ENCODE measurements around the gene CXXC4. TPM values are rescaled to one million over a fixed set of nuclear protein-coding genes. Genes with fewer than 3 reads are reported as not detected.

The CXXC4 gene
- total and polyA plus RNA-seq, 12 donors, result 0.46 to 6.0 (median 4.0) TPM

DNA sequence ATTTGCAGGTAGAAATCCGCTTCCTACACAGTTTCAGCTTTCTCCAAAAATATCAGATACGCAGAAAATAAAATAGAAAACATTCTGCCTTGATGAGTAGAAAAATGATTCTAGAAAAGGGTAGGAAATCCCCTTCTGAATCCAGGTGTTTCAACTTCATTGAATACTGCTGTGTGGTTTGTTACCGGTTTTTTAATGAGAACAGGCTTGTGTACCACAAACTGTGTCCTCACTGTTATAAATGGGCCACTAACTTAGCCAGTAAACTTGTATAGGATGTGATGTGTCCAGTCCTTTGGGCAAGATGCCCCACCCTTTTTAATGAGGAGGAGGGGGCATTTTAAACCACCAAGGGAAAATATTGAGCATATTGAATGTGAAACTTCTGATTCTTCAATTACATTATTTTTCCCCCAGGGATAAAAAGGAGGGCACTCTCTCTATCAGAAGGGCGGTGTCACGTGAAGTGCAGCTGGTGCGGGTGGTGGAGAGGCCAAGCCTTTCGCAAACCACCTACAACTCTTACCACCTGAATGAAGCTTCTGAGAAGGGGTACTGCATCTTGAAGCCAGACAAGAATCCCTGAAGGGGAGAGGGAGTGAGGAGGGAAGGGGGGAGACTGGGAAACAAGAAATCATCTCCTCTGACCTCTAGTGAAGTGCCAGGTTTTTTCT is 4.5 kb downstream of the CXXC4 start:
- H3K9me3 ChIP-seq, result no peaks in the 10 kb centered on the region
- no peaks in the 10 kb centered on the region for H3K36me3 ChIP-seq
- intact Hi-C loops (cut with DNase I), result loop anchor here in 1 of 10 donors (5.0 to 10.0 kb wide), 2 partner anchors 102 to 245 kb away; no protein-coding TSS in a partner anchor
- peaks cover 0 to 65% (median 0%) of the 10 kb centered on the region in 7 donors for H3K27me3 ChIP-seq
- peak overlapping the region in 9 of 10 donors; percentile 54 to 77 (median 64) for H3K4me3 ChIP-seq
- H3K4me1 ChIP-seq, result peaks cover 0 to 28% (median 12%) of the 10 kb centered on the region in 9 donors
- no peak for DNase-seq
- TF ChIP-seq, protein P1, sequence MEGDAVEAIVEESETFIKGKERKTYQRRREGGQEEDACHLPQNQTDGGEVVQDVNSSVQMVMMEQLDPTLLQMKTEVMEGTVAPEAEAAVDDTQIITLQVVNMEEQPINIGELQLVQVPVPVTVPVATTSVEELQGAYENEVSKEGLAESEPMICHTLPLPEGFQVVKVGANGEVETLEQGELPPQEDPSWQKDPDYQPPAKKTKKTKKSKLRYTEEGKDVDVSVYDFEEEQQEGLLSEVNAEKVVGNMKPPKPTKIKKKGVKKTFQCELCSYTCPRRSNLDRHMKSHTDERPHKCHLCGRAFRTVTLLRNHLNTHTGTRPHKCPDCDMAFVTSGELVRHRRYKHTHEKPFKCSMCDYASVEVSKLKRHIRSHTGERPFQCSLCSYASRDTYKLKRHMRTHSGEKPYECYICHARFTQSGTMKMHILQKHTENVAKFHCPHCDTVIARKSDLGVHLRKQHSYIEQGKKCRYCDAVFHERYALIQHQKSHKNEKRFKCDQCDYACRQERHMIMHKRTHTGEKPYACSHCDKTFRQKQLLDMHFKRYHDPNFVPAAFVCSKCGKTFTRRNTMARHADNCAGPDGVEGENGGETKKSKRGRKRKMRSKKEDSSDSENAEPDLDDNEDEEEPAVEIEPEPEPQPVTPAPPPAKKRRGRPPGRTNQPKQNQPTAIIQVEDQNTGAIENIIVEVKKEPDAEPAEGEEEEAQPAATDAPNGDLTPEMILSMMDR (IDR thresholded peaks at IDR 0.05), result no peak
- WGBS, 2 donors, result 36 to 45% methylated on average over 7 of the region's 7 CpGs
- peak in 2 of 8 donors; percentile 29 to 30 for ATAC-seq
- H3K27ac ChIP-seq, result peak overlapping the region in 9 of 10 donors; percentile 4 to 85 (median 79)

DNA sequence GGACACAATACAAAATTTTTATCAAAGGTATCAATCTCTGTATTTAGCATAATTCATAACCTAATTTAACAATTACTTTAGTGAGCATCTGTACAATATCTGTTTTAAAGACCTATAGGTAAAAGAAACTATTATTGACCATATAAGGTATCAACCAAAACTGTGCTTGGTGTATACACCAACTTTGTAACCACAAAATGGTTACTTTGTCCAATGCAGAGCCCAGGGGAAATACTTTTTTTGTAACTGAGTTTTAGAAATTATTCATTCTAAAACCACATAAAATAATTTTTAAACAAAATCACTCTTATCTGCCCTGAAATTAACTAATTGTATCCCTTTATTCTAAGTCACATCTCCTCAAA is 5.0 kb downstream of the CXXC4 start:
- ATAC-seq (no peak), DNase-seq (no peak)
- TF ChIP-seq, protein P1 (IDR thresholded peaks at IDR 0.05), result no peak
- peaks cover 0 to 59% (median 0%) of the 10 kb centered on the region in 7 donors for H3K27me3 ChIP-seq
- no peaks in the 10 kb centered on the region for H3K36me3 ChIP-seq
- intact Hi-C loops (cut with DNase I), result loop anchor here in 1 of 10 donors (5.0 to 10.0 kb wide), 2 partner anchors 103 to 245 kb away; no protein-coding TSS in a partner anchor
- no peaks in the 10 kb centered on the region for H3K9me3 ChIP-seq
- peaks cover 0 to 26% (median 12%) of the 10 kb centered on the region in 9 donors for H3K4me1 ChIP-seq
- peak overlapping the region in 1 of 10 donors; percentile 66 for H3K4me3 ChIP-seq
- H3K27ac ChIP-seq, result peak overlapping the region in 1 of 10 donors; percentile 85

DNA sequence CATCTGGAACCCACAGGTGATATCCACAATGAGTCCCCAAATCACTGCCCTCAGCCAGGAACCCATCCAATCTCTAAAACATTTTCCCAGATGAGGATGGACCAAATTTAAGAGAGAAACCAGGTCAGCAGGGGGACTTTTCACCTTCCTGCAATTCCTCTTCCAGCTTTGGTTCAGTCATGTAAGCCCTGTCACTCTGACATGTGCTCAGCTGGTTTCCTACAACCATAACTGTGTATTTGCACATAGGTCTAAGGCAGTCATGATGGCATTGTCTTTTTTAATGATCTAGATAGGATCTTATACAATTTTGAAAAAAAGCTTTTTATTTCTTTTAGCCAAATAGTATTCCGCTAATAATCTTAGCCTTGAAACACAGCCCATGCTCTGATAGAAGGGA is 6.5 kb downstream of the CXXC4 start:
- H3K27ac ChIP-seq, result no peak overlapping the region
- no peaks in the 10 kb centered on the region for H3K36me3 ChIP-seq
- no peaks in the 10 kb centered on the region for H3K9me3 ChIP-seq
- intact Hi-C loops (cut with DNase I), result no loop called here
- 95% methylated on average over 1 of the region's 1 CpG for WGBS, 2 donors
- H3K27me3 ChIP-seq, result peaks cover 0 to 44% (median 0%) of the 10 kb centered on the region in 7 donors
- H3K4me1 ChIP-seq, result peaks cover 0 to 22% (median 12%) of the 10 kb centered on the region in 9 donors
- TF ChIP-seq, protein P1 (IDR thresholded peaks at IDR 0.05), result no peak
- ATAC-seq, result no peak
- H3K4me3 ChIP-seq, result no peak overlapping the region
- no peak for DNase-seq

DNA sequence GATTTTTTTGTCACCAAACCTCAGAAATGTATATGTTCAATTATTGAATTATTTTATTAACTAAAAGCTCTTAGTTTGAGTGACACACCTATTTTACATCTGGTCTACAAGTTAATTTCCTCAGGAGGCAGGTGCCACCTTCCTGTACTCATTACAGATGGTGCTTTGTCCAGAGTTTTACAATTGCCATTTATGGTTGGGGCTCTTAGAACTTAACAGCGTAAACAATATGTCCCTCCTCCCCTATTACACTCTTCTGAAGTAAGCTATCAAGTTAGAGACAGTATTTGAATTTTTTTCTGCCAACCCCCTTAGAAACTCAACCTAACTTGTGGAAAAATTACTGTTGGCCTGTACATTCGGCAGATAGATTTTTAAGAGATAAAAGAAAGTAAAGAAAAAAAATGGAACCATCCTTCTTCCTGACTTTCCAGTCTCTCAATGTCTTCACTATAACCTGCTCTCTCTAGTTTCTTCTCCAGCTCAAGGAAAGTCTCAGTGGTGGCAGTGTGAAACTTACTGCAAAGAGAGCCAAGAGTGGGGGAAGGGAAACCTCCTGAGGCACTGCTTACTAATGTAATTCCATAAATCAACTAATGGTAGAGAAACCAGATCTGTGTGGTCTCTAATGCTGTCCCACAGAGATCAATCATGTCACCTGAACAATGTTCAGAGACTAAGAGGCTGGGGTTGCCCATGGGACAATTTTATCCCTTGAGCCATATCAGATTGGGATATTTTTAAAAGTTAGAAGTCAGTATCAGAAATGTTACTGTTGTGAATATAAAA is 7.8 kb downstream of the CXXC4 start:
- no peak overlapping the region for H3K4me3 ChIP-seq
- peaks cover 0 to 12% (median 7%) of the 10 kb centered on the region in 9 donors for H3K4me1 ChIP-seq
- no peak for DNase-seq
- TF ChIP-seq, protein P1 (IDR thresholded peaks at IDR 0.05), result no peak
- no peaks in the 10 kb centered on the region for H3K36me3 ChIP-seq
- intact Hi-C loops (cut with DNase I), result no loop called here
- 88 to 92% methylated on average over 2 of the region's 2 CpGs for WGBS, 2 donors
- H3K27me3 ChIP-seq, result peaks cover 0 to 31% (median 0%) of the 10 kb centered on the region in 7 donors
- ATAC-seq, result no peak
- H3K9me3 ChIP-seq, result no peaks in the 10 kb centered on the region
- no peak overlapping the region for H3K27ac ChIP-seq
